GM19025 (cell line): ENCODE measurements around the gene TMEM233.

ENCODE experiments used
- ATAC-seq: cut with Tn5 transposase; IDR thresholded peaks from one replicate; pipeline ENCODE4 v1.9.1; 2021; ENCODE audit warnings: mild to moderate bottlenecking, low read depth, moderate library complexity; ENCODE audit not compliant: unreplicated experiment

Gene TMEM233

DNA sequence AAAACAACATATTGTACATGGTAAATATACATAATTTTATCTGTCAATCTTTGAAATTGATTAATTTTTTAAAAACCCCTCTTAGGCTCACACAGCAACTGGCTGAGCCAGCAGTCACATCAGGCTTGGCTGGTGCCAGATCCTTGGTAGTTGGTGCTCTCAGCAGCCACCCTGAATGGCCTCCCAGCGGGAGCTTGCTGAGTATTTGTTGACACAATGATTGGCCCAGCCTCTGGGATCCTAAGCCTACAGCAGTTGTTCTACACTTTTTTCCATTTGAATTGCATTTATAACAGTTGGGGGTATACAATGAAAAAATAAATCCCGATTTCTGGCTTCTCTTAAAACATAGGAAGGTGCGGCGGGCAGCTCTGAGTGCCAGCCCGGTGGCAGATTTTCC is 85.5 kb downstream of the TMEM233 start:
- ATAC-seq = no peak

DNA sequence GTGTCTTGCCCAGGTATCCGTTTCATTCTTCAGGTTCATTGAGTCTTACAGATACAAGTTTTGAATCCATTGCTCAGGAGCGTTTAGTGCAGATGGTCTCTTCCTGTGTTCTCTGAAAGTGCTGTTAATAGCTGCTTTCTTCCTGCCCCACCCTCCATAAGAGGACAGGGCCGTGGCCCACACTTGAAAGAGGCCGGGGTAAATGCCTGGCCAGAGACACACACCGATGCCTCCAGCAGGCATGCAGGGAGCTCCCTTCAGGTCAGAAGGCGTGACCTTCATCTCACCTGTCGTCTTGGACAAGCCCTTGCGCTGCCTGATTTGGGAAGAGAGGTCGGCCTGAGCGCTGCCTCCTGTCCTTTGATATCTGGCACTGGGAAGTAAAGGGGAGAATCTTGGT is 85.9 kb downstream of the TMEM233 start:
- ATAC-seq = no peak

DNA sequence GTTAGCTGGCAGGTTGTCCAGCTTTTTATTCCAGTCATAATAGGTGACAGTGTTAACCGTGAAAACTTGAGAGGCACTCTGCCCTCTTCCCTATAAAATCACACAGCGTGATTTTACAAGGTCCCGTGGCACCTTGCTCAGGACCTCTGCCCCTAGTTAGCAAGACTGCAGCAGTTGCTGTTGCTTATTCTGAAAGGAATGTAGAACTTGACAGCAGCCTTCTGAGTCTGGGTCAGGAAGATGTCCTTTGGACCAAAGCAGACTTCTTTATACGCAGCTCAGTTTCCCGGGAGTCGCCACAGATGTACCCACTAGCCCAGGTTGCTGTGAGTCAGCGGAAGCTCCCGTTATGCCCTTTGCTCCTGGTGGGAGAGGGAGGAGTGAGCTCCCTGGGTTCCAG is 87.5 kb downstream of the TMEM233 start:
- ATAC-seq = no peak

DNA sequence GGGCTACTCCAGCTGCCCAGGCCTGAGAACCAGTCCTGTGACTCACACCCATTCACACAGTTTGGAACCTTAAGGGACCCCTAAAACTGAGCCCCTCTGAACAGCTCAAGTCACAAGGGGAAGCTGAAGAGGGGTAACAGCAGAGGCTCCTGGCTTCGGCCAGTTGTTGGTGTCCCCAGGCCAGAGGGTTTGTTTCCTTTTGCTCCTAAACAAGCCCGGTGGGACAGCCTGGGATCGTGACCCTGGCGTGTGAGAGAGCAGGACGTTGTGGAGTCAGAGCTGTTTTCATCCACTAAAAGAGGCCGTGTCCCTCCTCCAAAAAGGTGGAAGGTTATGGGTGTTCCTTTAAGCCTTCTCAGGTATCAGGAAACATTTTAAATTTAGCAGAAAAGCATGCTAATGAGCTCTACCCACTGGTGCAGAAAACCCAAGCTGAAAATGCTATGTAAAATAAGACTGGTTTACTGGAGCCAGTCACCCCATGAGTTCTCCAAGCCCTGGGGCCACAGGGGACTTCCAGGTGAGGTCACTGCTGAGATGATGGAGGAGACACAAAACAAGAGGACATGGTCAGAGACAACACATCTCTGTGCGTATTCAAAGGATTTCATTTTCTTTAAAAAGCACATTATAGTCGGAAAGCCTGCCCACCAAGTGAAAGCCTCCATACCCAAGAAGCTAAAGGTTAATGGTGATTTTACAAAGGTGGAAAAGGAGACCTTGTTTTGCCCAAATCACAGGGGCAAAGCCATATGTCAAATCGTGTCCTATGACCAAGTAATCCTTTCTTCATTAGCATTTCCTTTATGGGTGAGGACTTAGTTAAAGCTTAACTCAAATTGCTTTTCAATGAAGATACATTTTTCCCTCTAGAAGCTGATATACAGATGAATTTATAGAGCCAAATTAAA is 88.4 kb downstream of the TMEM233 start:
- ATAC-seq = peak; percentile 65

DNA sequence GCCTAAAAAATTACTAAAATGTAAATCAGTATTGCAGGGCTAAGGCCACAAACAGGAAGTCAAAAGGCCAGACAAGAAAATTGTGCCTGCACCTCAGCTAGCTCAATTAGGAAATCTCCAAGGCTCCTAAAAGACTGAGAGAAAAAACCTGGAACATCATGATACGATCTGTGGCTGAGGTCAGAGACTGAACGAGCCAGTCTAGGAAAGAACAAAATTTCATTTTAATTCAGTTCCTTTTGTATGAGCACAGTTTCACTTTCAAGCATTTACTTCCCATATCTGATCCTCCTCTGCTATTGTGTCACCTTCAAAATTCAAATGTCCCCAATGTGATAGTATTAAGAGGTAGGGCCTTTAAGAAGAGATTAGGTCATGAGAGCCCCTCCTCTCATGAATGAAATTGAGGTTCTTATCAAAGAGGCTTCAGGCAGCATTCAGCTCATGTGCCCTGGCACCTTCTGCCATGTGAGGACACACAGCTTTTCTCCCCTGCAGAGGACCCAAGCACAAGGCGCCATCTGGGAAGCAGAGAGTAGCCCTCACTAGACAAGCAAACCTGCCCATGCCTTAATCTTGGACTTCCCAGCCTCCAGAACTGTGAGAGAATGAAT is 89.2 kb downstream of the TMEM233 start:
- ATAC-seq = no peak

DNA sequence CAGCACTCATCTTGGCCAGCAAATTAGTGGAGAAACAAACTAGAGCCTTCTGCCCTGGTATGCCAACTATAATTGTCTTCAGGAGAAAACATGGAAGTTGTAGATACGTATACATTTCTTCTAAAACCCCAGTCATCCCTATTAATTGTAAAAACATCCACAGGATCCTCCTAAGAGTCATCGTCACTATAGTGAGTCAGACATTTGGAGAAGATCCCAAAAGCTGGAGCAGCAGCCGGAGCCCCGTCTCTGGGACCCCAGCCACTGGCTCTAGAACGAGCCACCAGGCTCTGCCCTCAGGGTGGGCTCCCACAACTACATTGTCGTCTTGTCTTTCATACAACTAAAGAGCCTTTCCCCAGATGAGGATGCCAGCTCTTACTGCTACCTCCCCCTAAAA is 89.8 kb downstream of the TMEM233 start:
- no peak for ATAC-seq

DNA sequence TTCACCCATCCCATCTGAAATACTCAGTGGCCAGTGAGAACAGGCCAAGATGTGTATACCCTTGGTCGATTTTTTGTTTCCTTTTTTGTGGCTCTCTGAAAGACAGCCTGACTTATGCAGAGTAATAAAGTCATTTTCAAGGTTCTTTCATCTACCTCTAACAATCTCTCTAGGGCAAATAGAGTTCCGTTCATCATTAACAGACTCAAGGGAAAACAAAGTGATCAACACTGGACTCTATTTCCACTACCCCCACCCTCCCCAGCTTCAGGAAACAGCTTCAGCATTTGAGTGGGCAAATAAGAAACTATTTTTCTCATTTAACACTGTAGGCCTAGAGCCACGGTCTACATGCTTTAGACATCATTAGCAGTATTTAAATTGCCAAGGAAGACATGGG is 90.2 kb downstream of the TMEM233 start:
- ATAC-seq = no peak

DNA sequence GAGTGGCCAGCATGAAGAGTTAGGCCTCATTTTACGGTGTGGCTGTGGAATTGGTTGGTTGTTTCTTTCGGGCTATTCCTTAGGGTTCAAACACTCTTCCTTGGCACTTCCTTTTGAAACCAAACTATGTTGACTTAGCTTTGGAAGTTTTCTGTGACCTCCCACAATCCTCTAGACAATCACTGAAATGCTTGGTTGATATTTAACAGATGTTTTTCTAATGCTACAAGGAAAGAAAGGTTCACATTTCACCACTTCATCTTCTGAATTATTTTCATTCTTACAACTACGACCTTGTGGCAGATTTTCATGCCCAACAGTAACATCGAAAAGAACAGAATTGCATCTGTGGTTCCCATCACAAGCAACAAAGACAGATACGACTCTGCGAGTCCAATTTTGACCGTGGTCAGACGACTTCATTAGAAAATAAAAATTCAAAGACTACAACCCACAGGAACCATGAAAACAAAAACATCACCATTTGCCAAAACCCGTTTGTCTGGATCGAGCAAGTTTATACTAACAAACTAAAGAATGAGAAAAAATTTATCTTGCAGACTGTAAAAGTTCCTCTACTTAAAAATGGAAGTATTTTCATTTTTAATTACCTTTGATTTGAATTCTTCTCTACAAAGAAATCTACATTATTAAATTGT is 91.3 kb downstream of the TMEM233 start:
- no peak for ATAC-seq

DNA sequence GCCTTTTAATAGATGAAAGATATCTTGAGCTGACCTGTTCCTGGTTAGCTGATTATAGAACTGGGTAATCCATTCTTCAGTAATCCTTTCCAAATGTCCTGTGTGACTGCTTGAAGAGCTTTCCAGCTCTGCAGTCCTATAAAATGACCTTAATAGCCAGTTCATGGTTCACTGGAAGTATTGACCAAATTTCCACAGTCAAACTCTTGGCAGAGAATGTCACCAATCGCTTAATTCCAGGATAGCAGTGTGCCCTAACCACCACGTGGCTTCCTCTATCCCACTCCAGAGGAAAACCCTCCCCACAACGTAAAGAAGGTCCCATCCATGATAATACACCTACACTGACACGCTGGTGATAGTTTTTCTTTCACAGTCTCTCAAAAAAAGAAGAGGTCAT is 91.8 kb downstream of the TMEM233 start:
- no peak for ATAC-seq

DNA sequence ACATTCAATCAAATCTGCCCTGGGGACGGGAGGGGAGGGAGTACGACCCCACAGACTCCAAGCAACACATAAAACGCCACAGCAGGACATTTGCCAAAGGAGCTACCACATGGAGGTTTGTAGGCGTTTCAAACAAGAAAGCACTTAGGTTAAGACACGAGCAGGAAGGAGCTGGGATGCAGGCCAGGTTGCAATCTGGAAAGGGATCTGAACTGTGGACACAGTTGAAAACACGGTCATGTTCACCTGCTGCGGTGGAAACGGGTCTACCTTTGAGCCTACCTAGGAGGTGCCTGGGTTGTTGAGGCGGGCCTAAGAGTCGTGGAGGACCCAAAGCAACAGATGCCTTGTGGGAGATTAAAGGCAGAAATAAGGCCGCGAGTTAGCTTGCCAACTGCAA is 92.8 kb downstream of the TMEM233 start:
- ATAC-seq = no peak

DNA sequence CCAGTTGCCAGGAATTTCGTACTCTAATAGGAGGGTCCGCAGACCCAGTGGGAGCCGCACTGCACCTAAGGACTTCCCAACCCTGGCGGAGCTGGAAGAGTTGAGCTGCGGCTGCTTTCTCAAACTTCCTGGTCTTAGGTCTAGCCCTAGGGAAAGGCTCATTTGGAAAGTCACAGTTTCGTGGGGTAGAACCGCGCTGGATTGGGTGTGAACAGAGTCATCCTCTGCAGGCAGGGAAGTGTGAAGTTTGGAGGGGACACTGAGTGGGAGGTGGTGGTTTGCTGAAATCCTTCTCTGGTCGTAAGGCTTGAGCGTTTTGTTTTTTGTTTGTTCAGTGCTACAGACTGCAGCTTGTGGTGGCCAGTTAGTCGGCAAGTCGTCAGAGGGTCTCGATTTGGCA is 93.2 kb downstream of the TMEM233 start:
- ATAC-seq = no peak

DNA sequence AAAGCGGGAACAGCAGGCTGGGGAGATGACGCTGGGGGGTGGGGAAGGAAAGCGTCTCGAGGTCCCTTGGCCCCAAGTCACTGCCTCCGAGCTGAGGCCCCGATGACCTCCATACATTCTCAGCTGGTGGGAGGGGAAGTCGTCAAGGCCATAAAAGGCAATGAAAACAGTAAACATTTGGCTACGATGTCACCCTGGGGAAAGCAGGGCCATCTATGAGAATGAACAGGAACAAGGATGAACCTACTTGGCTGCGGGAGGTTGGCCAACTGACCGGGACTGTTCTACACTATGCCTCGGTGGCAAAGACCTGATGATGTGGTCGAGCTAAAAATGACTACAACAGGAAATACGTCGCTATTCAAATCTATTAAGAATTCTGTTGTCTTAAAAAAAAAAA is 93.8 kb downstream of the TMEM233 start:
- no peak for ATAC-seq

DNA sequence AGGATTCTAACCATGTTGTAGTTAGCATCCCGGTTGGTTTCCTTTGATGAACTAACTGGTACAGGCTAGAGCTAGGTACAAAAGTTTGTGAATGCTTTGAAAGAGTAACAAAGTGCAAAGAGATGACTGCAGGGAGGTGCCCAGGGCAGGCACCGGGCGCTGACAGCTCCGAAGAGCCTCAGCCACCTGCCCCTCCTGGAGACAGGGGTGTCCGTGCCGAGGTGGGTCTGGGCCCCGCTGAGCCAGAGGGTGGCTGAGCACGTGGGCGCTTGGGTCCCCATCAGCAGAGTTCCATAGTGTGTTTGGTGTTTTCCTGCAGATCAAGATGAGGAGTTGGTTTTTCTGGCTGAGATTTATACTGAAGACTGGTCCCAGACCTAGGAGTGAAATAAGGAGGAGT is 94.3 kb downstream of the TMEM233 start:
- no peak for ATAC-seq

DNA sequence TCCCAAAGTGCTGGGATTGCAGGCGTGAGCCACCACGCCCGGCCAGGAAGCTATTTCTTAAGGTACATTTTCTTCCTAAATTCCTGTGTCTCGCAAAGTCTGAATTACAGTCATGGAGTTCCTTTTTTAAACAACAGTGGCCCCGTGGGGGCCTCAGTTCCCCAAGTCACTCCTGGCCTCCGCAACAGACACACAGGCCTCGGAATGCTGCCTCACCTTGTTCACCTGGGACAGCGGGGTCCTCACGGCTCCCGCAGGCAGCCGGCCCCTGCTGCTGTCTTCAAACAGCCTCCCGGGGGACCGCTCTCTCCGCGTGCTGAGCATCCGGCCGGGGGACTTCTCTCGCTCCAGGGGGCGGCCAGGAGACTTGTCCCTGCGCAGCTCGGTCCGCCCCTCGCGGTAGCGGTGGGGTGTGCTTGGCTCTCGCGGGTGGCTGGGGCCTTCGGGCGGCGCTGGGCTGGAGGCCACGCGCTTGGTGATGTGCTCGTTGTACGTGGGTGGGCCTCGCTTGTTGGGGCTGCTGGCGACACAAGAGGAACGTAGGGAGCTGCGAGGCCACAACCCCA is 96.4 kb downstream of the TMEM233 start:
- no peak for ATAC-seq

DNA sequence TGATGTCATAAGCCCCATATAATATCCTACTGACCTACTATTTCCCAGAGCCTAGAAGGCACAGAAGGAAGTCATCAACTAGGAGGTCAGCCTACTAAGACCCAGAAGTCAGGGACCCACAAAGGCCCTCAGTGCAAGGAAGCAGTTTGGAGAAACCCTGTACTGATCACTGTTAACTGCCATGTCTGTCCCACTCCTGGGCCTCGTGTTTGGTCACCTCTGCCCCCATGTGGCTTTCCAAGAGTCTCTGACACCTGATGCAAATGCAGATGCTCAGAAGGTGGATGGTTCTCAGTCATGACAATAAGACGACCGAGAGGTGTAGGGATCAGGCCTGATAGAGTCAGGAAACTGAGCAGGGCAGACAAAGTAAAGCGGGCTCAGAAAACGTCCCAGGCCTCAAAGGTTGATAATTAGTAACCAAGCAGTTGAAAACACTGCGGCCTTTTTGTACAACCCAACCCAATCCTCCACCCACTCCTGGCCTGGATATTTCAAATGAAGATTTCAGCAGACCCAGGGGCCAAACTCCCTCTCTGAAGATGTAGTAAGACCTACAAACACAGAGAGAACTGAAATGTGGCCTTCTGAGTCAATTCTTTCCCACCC is 97.7 kb downstream of the TMEM233 start:
- no peak for ATAC-seq

DNA sequence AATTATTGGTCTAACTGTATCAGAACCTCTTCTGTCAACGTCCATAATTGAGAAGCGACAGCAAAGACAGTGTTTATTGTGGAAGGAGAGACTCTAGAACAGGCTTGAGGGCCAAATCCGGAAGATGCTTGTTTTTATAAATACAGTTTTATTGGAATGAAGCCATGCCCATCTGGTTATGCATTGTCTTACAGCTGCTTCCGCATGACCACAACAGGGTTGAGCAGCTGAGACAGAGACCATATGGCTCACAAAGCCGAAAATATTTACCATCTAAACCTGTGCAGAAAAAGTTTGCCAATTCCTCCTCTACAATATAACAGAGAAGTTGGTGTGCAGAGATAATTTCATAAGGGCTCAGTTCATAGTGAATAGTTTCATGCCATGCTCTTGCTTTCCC is 98.8 kb downstream of the TMEM233 start:
- no peak for ATAC-seq
